Measurements from ENCODE around the gene RAD51B.
A peak's percentile ranks its signal among the peaks of the same experiment; 100 is the strongest.

The RAD51B gene

GRCh38 chr14:68652433-68652690 is 832.8 kb downstream of the RAD51B start:
- peak overlapping the region; percentile 76 to 98 (median 98) for H3K27ac Mint-ChIP-seq
- no peaks in the 10 kb centered on the region for H3K36me3 Mint-ChIP-seq (ENCODE audit: low read depth)
- peak overlapping the region in 1 of 3 experiments; percentile 6 for H3K4me3 Mint-ChIP-seq
- no peaks in the 10 kb centered on the region for H3K9me3 Mint-ChIP-seq
- TF ChIP-seq, protein P1, sequence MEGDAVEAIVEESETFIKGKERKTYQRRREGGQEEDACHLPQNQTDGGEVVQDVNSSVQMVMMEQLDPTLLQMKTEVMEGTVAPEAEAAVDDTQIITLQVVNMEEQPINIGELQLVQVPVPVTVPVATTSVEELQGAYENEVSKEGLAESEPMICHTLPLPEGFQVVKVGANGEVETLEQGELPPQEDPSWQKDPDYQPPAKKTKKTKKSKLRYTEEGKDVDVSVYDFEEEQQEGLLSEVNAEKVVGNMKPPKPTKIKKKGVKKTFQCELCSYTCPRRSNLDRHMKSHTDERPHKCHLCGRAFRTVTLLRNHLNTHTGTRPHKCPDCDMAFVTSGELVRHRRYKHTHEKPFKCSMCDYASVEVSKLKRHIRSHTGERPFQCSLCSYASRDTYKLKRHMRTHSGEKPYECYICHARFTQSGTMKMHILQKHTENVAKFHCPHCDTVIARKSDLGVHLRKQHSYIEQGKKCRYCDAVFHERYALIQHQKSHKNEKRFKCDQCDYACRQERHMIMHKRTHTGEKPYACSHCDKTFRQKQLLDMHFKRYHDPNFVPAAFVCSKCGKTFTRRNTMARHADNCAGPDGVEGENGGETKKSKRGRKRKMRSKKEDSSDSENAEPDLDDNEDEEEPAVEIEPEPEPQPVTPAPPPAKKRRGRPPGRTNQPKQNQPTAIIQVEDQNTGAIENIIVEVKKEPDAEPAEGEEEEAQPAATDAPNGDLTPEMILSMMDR (IDR thresholded peaks at IDR 0.05; ENCODE audit: unreplicated experiment in 3 of 3): no peak
- H3K27me3 Mint-ChIP-seq (ENCODE audit: low read depth): no peaks in the 10 kb centered on the region
- peaks cover 89% of the 10 kb centered on the region for H3K4me1 Mint-ChIP-seq

- Mint-ChIP-seq H3K36me3 (ENCODE audit: low read depth) (no peaks in the 10 kb centered on the region), H3K4me1 (peaks cover 94% of the 10 kb centered on the region), H3K9me3 (no peaks in the 10 kb centered on the region), H3K27me3 (ENCODE audit: low read depth) (no peaks in the 10 kb centered on the region), H3K27ac (peak overlapping the region; percentile 93 to 98 (median 98)), H3K4me3 (no peak overlapping the region)
- TF ChIP-seq, protein P1 (IDR thresholded peaks at IDR 0.05; ENCODE audit: unreplicated experiment in 3 of 3): no peak
Observed at GRCh38 chr14:68653108-68653507, 833.5 kb downstream of the RAD51B start.

DNA sequence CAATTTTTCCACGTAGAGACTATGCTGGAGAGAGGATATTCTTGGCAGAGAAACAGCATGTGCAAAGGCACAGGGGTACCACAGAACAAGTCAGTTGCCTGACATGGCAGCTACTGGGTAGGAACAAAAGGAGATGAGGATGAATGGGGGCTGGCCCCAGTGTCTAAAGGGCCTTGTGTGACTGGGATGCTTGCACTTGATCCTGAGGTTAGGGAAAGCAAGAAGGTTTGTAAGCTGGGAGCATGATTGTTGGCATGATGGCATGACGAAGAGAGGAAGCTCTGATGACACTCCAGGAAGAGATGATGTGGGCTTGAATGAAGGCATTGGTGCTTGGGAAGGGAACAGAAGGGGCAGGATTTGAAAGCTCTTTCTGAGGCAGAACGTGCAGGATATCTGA is 834.2 kb downstream of the RAD51B start:
- peak overlapping the region; percentile 93 to 98 (median 98) for H3K27ac Mint-ChIP-seq
- H3K9me3 Mint-ChIP-seq: no peaks in the 10 kb centered on the region
- no peaks in the 10 kb centered on the region for H3K27me3 Mint-ChIP-seq (ENCODE audit: low read depth)
- peak overlapping the region in 2 of 3 experiments; percentile 20 to 24 for H3K4me3 Mint-ChIP-seq
- no peaks in the 10 kb centered on the region for H3K36me3 Mint-ChIP-seq (ENCODE audit: low read depth)
- TF ChIP-seq, protein P1 (IDR thresholded peaks at IDR 0.05; ENCODE audit: unreplicated experiment in 3 of 3): no peak
- H3K4me1 Mint-ChIP-seq: peaks cover 94% of the 10 kb centered on the region

- no peak overlapping the region for H3K4me3 Mint-ChIP-seq
- TF ChIP-seq, protein P1 (IDR thresholded peaks at IDR 0.05; ENCODE audit: unreplicated experiment in 3 of 3): no peak
- no peaks in the 10 kb centered on the region for H3K9me3 Mint-ChIP-seq
- no peaks in the 10 kb centered on the region for H3K27me3 Mint-ChIP-seq (ENCODE audit: low read depth)
- no peaks in the 10 kb centered on the region for H3K36me3 Mint-ChIP-seq (ENCODE audit: low read depth)
- peaks cover 94% of the 10 kb centered on the region for H3K4me1 Mint-ChIP-seq
- peak overlapping the region; percentile 93 to 98 (median 98) for H3K27ac Mint-ChIP-seq
Observed at GRCh38 chr14:68654471-68654941, 834.9 kb downstream of the RAD51B start.

DNA sequence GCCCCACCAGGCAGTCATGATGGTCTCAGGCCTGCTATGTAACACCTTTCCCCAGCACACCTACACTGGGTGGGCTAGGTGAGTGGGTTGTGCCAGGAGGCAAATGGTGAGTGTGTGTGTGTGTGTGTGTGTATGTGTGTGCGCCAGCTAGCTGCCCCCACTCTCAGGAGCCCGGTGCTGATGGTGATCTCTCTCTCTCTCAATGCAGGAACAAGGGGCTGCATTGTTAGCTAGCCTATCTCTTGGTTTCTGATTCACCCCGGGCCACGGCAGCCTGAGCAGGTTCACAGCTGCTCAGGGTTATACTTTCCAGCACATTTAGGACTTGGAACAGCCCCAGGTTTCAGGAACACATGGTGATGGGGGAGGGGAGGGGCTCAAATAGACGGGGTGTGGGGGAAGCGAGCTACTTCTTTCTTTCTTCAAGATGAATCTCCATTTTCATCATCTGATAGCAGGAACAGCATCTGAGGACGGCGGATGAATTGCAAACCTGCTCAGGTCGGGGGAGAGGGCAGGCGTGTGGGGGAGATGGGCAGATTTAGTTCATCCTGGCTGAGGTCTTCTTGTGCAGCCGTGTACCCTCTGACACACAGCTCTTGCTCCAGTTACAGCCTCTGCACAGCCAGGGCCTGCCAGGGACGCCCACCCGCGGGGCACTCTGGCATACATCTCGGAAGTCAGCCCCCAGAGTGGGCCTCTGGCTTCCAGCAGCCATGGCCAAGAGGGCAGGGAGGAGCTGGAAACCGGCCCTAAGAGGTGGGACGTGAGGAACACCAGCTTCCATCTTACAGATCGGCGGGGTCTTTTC is 835.6 kb downstream of the RAD51B start:
- TF ChIP-seq, protein P1 (IDR thresholded peaks at IDR 0.05; ENCODE audit: unreplicated experiment in 3 of 3): no peak
- no peaks in the 10 kb centered on the region for H3K9me3 Mint-ChIP-seq
- no peaks in the 10 kb centered on the region for H3K27me3 Mint-ChIP-seq (ENCODE audit: low read depth)
- H3K27ac Mint-ChIP-seq: peak overlapping the region; percentile 93 to 98 (median 98)
- no peaks in the 10 kb centered on the region for H3K36me3 Mint-ChIP-seq (ENCODE audit: low read depth)
- peaks cover 95% of the 10 kb centered on the region for H3K4me1 Mint-ChIP-seq
- H3K4me3 Mint-ChIP-seq: peak overlapping the region in 2 of 3 experiments; percentile 53 to 55

DNA sequence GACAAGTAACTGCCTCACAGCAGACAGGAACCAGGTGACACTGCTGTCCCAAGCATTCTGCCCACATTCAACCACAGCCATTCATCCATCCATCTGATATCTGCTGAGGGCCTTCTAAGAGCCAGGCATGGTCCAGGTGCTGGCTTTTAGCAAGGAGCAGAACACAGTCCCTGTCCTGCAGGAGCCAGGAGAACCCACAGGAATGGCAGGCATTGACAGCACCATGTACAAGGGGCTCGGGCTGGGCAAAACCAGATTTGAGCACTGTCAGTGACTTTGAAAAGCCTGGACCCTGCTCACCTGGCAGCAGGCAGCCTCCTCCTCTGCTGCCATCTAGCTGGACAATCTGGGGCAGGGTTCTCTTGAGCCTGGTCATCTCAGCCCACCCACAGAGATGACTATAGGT is 836.3 kb downstream of the RAD51B start:
- no peaks in the 10 kb centered on the region for H3K27me3 Mint-ChIP-seq (ENCODE audit: low read depth)
- H3K27ac Mint-ChIP-seq: peak overlapping the region; percentile 93 to 98 (median 98)
- no peaks in the 10 kb centered on the region for H3K36me3 Mint-ChIP-seq (ENCODE audit: low read depth)
- H3K4me3 Mint-ChIP-seq: peak overlapping the region in 1 of 3 experiments; percentile 55
- TF ChIP-seq, protein P1 (IDR thresholded peaks at IDR 0.05; ENCODE audit: unreplicated experiment in 3 of 3): no peak
- no peaks in the 10 kb centered on the region for H3K9me3 Mint-ChIP-seq
- H3K4me1 Mint-ChIP-seq: peaks cover 94% of the 10 kb centered on the region

Measured in nephron (organoid).